Astrocyte (in vitro differentiated cells and primary cell): ENCODE data around the gene PTPRN2.

Source experiments
- EZH2 ChIP-seq: IDR thresholded peaks from 2 replicates; pipeline ENCODE4 v1.6.1; 2012; ENCODE audit warnings: mild to moderate bottlenecking, low read length, inconsistent platforms; ENCODE audit not compliant: insufficient read depth
- TF ChIP-seq, protein P1 (sequence below): IDR thresholded peaks from 2 replicates; pipeline ENCODE4 v1.5.1; 2011; ENCODE audit warnings: low read depth, mild to moderate bottlenecking, inconsistent platforms, low read length, moderate library complexity; ENCODE audit not compliant: insufficient read depth

DNA sequence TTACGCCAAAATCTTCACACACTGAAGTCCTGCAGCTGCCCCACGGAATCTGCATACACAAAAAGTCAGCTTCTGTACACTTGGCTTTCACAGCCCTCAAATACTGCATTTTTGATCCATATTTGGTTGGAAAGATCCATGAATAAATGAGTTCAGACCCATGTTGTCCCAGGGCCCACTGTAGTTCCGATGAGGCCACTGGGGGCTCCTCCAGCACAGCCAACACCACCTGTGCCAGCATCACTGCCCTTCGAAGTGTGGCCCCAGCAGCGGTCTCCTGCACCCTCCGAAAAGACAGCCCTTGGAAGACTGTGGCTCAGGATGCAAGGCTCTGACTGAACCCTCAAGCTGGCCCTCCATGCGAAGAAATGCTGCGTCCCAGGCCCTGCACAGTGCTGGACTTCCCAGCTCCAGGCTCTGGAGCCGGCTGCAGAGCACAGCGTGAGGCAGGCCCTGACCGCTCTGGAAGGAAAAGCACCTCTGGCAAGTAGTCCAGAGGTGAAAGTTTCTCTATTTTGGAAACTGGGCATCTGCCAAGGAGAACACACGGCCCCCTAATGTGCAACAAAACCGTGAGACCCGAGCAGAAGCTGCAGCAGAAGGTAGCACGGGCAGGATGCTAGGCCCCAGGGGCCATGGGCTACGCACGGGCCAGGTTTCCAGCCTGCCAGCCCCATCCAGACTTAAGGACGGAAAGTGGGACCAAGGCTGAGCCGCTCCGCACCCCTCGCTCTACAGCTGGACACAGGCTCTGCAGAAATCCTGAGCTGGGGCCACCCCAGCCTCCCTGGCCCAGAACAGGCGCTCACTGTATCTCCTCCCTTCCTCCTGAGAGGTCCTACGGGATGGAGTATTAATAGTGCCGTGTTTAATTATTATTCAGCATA is 62.6 kb downstream of the PTPRN2 start:
- TF ChIP-seq EZH2 = no peak
- TF ChIP-seq, protein P1, sequence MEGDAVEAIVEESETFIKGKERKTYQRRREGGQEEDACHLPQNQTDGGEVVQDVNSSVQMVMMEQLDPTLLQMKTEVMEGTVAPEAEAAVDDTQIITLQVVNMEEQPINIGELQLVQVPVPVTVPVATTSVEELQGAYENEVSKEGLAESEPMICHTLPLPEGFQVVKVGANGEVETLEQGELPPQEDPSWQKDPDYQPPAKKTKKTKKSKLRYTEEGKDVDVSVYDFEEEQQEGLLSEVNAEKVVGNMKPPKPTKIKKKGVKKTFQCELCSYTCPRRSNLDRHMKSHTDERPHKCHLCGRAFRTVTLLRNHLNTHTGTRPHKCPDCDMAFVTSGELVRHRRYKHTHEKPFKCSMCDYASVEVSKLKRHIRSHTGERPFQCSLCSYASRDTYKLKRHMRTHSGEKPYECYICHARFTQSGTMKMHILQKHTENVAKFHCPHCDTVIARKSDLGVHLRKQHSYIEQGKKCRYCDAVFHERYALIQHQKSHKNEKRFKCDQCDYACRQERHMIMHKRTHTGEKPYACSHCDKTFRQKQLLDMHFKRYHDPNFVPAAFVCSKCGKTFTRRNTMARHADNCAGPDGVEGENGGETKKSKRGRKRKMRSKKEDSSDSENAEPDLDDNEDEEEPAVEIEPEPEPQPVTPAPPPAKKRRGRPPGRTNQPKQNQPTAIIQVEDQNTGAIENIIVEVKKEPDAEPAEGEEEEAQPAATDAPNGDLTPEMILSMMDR = no peak
